H1 (cell line): Measurements from ENCODE around the gene HIVEP3. TPM values are rescaled to one million over a fixed set of nuclear protein-coding genes. Genes with fewer than 3 reads are reported as not detected.

Experiments
- CBX5 ChIP-seq: fragments of 300-800, 300-1000 bp; sonication (generic); IDR thresholded peaks from 2 replicates; pipeline ENCODE4 v1.7.1; 2016; ENCODE audit warnings: antibody characterized with exemption, low read length, low read depth
- CBX8 ChIP-seq: fragments of 300-800, 300-1000 bp; sonication (generic); IDR thresholded peaks from 2 replicates; pipeline ENCODE4 v1.7.1; 2016; ENCODE audit warnings: low read depth, low read length, borderline replicate concordance
- CHD7 ChIP-seq: fragments of 300-600 bp; sonication (generic); IDR thresholded peaks from 2 replicates; pipeline ENCODE4 v1.7.1; 2012; ENCODE audit warnings: low read length, moderate library complexity, mild to moderate bottlenecking, inconsistent platforms; ENCODE audit not compliant: insufficient replicate concordance
- E2F6 ChIP-seq: IDR thresholded peaks from 2 replicates; pipeline ENCODE4 v1.6.1; 2012; ENCODE audit warnings: inconsistent platforms
- HDAC6 ChIP-seq: IDR thresholded peaks from one replicate; pipeline ENCODE4 v1.7.1; 2012; ENCODE audit warnings: low read depth, mild to moderate bottlenecking, inconsistent platforms, low read length, moderate library complexity
- JUND ChIP-seq: IDR thresholded peaks from 2 replicates; pipeline ENCODE4 v1.6.1; 2011; ENCODE audit warnings: mild to moderate bottlenecking, improper control_type of control experiment, low read length
- KDM5A ChIP-seq: fragments of 200-600 bp; IDR thresholded peaks from 2 replicates; pipeline ENCODE4 v1.7.1; 2012; ENCODE audit warnings: mild to moderate bottlenecking, low read length, inconsistent platforms, mixed read lengths
- RAD21 ChIP-seq, 2 experiments: IDR thresholded peaks in 1 of 2; conservative IDR thresholded peaks in 1 of 2; 2 replicates each; pipeline ENCODE4 v1.6.1; 2011; ENCODE audit warnings: low read depth in 2 of 2, low read length in 2 of 2, improper control_type of control experiment in 1 of 2, inconsistent platforms in 1 of 2, mild to moderate bottlenecking in 1 of 2, moderate library complexity in 1 of 2
- SIX5 ChIP-seq: IDR thresholded peaks from 2 replicates; pipeline ENCODE4 v1.6.1; 2011; ENCODE audit warnings: mild to moderate bottlenecking, low read depth, low read length
- TAF7 ChIP-seq: optimal IDR thresholded peaks from 2 replicates; pipeline ENCODE3; 2011; ENCODE audit warnings: low read depth, mild to moderate bottlenecking, inconsistent platforms, low read length, moderate library complexity, borderline replicate concordance
- polyA plus RNA-seq, 7 experiments: library from polyadenylated mRNA; depleted of rRNA in 3 of 7; stranded (reverse) in 5 of 7; unstranded in 2 of 7; fragments of >200 nt in 5 of 7; fragments of 200-250 nt in 2 of 7; gene quantifications; 1 replicate in 5 of 7; 2 replicates in 1 of 7; 4 replicates in 1 of 7; pipeline versions ENCODE4 v1.2.1 to v1.2.3, GENCODE V29; 2011 to 2013; ENCODE audit warnings: missing spikeins in 2 of 7, mixed read lengths in 2 of 7
- total RNA-seq: library from RNA; stranded (reverse); fragmentation: NEBNext Ultra II Directional; extraction: Animal tissue kit (Norgen Biotek cat#: 25700); gene quantifications from 2 replicates; pipeline ENCODE4 v1.2.1, GENCODE V29; 2021

Gene HIVEP3
- total and polyA plus RNA-seq, 2 of the 8 experiments (the other 6 are each of a cell fraction or from before 2014, with no cell fraction given) = 0.24 to 0.69 TPM

- TF ChIP-seq CHD7 = no peak
- TF ChIP-seq JUND = no peak
- no peak for TF ChIP-seq CBX5
- TF ChIP-seq CBX8 = no peak
- no peak for TF ChIP-seq SIX5
- no peak for TF ChIP-seq E2F6
- TF ChIP-seq TAF7 = no peak
- no peak for TF ChIP-seq KDM5A
- no peak for TF ChIP-seq HDAC6
- TF ChIP-seq RAD21 (IDR thresholded peaks at IDR 0.05 in 1 of 2, conservative IDR thresholded peaks at IDR 0.05 in 1 of 2; ENCODE audit: low read depth in 2 of 2, low read length in 2 of 2) = no peak
Measured at GRCh38 chr1:41695118-41695745, 223.5 kb downstream of the HIVEP3 start (continued).
